ENCODE results near the gene SHC2. TPM values are rescaled to one million over a fixed set of nuclear protein-coding genes. Genes with fewer than 3 reads are reported as not detected.

The SHC2 gene
- total and polyA plus RNA-seq, 2 of the 13 experiments (the other 11 are each of a cell fraction or from before 2014, with no cell fraction given), result 9.0 to 18.3 TPM

DNA sequence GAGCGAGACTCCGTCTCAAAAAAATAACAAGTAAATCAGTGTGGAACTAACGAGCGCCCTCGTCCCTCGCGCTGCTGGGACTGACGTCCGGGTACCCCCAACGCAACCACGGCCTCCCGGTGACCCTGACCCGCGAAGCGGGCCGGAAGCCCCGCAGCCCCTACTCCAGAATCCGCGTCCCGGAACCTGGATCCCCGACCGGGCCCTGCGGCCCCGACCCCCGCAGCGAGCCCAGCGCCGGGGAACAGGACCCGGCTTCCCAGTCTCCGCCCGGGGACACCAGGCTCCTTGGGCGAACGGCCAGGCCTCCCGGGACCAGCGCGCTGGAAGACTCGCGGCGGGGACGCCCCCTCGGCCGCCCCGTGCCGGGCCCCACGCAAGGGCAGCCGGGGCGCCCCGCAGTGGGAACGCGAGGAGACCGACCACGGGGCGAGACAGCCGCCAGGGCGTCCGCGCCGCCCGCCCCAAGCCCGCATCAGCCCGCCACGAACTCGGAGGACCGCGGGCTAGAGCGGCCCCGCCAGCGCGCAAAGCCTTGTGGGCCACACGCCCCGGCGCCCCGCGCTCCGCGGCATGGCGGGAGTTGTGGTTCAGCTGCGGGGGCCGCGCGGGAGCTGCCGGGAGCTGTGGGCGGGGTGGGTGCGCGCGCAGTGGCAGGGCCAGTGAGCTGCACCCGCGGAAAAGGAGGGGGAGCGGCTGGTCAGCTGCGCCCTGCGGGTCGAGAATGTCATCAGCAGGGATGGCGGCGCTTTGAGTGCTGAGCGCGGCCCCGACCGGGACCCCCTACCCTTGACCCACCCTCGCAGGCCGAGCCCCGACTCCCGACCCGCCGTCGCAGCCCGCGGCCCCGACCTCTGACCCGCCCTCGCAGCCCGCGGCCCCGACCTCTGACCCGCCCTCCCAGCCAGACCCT is 27.9 kb upstream of the SHC2 start (continued):
- TF ChIP-seq, protein P1, sequence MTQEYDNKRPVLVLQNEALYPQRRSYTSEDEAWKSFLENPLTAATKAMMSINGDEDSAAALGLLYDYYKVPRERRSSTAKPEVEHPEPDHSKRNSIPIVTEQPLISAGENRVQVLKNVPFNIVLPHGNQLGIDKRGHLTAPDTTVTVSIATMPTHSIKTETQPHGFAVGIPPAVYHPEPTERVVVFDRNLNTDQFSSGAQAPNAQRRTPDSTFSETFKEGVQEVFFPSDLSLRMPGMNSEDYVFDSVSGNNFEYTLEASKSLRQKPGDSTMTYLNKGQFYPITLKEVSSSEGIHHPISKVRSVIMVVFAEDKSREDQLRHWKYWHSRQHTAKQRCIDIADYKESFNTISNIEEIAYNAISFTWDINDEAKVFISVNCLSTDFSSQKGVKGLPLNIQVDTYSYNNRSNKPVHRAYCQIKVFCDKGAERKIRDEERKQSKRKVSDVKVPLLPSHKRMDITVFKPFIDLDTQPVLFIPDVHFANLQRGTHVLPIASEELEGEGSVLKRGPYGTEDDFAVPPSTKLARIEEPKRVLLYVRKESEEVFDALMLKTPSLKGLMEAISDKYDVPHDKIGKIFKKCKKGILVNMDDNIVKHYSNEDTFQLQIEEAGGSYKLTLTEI (CRISPR knock-in tag; conservative IDR thresholded peaks at IDR 0.05), result no peak
- TF ChIP-seq, protein P2, sequence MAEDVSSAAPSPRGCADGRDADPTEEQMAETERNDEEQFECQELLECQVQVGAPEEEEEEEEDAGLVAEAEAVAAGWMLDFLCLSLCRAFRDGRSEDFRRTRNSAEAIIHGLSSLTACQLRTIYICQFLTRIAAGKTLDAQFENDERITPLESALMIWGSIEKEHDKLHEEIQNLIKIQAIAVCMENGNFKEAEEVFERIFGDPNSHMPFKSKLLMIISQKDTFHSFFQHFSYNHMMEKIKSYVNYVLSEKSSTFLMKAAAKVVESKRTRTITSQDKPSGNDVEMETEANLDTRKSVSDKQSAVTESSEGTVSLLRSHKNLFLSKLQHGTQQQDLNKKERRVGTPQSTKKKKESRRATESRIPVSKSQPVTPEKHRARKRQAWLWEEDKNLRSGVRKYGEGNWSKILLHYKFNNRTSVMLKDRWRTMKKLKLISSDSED (CRISPR knock-in tag; IDR thresholded peaks at IDR 0.05), result no peak
- TF ChIP-seq MTF2 (CRISPR knock-in tag; IDR thresholded peaks at IDR 0.05; ENCODE audit: borderline replicate concordance) (no peak), ZNF629 (CRISPR knock-in tag; conservative IDR thresholded peaks at IDR 0.05) (0 out of 2 replicates have a peak, but pooled peaks have one; percentile 38), EHMT2 (IDR thresholded peaks at IDR 0.05; ENCODE audit: borderline replicate concordance, low read depth, low read length) (no peak), DMAP1 (CRISPR knock-in tag; IDR thresholded peaks at IDR 0.05) (peak; percentile 21; the same call in 1 of the 2 replicates), MED13 (CRISPR knock-in tag; IDR thresholded peaks at IDR 0.05) (no peak), SNAI1 (CRISPR knock-in tag; IDR thresholded peaks at IDR 0.05; ENCODE audit: borderline replicate concordance) (no peak), TEAD3 (CRISPR knock-in tag; optimal IDR thresholded peaks at IDR 0.05; ENCODE audit: borderline replicate concordance) (peak; percentile 48), HDAC1 (CRISPR knock-in tag; IDR thresholded peaks at IDR 0.05) (peak; percentile 40; the same call in 1 of the 2 replicates), CBX5 (CRISPR knock-in tag; IDR thresholded peaks at IDR 0.05; ENCODE audit: borderline replicate concordance) (0 out of 2 replicates have a peak, but pooled peaks have one; percentile 10), ZNF83 (CRISPR knock-in tag; IDR thresholded peaks at IDR 0.05; ENCODE audit: borderline replicate concordance) (no peak), TOPORS (CRISPR knock-in tag; IDR thresholded peaks at IDR 0.05) (peak; percentile 54; the same call in 1 of the 2 replicates), ZNF772 (CRISPR knock-in tag; IDR thresholded peaks at IDR 0.05) (no peak), ZNF598 (CRISPR knock-in tag; IDR thresholded peaks at IDR 0.05; ENCODE audit: borderline replicate concordance) (0 out of 2 replicates have a peak, but pooled peaks have one; percentile 7), U2AF1 (optimal IDR thresholded peaks at IDR 0.05; ENCODE audit: low read depth, low read length) (no peak), ZFX (CRISPR knock-in tag; IDR thresholded peaks at IDR 0.05; ENCODE audit: low read depth) (no peak; the same call in 1 of the 2 replicates), YEATS4 (CRISPR knock-in tag; IDR thresholded peaks at IDR 0.05; ENCODE audit: borderline replicate concordance) (peak; percentile 96), ZNF780A (CRISPR knock-in tag; IDR thresholded peaks at IDR 0.05) (no peak)
- TF ChIP-seq, protein P3, sequence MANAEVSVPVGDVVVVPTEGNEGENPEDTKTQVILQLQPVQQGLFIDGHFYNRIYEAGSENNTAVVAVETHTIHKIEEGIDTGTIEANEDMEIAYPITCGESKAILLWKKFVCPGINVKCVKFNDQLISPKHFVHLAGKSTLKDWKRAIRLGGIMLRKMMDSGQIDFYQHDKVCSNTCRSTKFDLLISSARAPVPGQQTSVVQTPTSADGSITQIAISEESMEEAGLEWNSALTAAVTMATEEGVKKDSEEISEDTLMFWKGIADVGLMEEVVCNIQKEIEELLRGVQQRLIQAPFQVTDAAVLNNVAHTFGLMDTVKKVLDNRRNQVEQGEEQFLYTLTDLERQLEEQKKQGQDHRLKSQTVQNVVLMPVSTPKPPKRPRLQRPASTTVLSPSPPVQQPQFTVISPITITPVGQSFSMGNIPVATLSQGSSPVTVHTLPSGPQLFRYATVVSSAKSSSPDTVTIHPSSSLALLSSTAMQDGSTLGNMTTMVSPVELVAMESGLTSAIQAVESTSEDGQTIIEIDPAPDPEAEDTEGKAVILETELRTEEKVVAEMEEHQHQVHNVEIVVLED (CRISPR knock-in tag; IDR thresholded peaks at IDR 0.05; ENCODE audit: borderline replicate concordance), result peak; percentile 95
- TF ChIP-seq, protein P4, sequence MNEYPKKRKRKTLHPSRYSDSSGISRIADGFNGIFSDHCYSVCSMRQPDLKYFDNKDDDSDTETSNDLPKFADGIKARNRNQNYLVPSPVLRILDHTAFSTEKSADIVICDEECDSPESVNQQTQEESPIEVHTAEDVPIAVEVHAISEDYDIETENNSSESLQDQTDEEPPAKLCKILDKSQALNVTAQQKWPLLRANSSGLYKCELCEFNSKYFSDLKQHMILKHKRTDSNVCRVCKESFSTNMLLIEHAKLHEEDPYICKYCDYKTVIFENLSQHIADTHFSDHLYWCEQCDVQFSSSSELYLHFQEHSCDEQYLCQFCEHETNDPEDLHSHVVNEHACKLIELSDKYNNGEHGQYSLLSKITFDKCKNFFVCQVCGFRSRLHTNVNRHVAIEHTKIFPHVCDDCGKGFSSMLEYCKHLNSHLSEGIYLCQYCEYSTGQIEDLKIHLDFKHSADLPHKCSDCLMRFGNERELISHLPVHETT (CRISPR knock-in tag; conservative IDR thresholded peaks at IDR 0.05), result peak; percentile 91
- TF ChIP-seq, protein P5, sequence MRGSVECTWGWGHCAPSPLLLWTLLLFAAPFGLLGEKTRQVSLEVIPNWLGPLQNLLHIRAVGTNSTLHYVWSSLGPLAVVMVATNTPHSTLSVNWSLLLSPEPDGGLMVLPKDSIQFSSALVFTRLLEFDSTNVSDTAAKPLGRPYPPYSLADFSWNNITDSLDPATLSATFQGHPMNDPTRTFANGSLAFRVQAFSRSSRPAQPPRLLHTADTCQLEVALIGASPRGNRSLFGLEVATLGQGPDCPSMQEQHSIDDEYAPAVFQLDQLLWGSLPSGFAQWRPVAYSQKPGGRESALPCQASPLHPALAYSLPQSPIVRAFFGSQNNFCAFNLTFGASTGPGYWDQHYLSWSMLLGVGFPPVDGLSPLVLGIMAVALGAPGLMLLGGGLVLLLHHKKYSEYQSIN (CRISPR knock-in tag; IDR thresholded peaks at IDR 0.05; ENCODE audit: borderline replicate concordance), result no peak
